GM18517 (cell line): ENCODE data around the gene SMPD4.
"Not testable (repeated sequence)": the region's sequence is repeated elsewhere in the genome, so short reads cannot be mapped to it uniquely, and the experiment has no call there.

ENCODE experiments used
- ATAC-seq: cut with Tn5 transposase; IDR thresholded peaks from one replicate; pipeline ENCODE4 v1.9.1; 2021; ENCODE audit warnings: mild to moderate bottlenecking, moderate library complexity; ENCODE audit not compliant: unreplicated experiment

The SMPD4 gene

DNA sequence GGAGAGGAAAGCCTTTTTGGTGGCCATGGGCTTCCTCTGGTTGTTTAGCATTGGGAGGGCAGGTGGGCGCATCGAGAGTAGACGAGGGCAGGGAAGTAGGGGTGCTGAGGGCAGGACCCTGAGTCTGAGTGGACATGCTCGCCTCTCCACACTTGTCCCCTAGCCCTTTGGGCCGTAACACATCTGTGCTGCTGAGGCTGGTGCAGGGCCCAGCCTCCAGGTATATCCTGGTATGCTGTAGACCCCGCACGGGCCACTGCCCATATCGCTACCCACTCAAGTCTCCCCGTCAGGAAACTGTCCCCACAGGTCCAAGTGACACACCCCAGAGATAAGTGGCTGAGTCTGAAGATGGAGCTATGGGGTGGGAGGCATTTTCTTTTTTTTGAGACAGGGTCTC, 22.8 kb downstream of the SMPD4 start:
- ATAC-seq, result no peak

- ATAC-seq, result peak; percentile 90
These were observed 23.4 kb downstream of the SMPD4 start for GRCh38 chr2:130157825-130158514.

DNA sequence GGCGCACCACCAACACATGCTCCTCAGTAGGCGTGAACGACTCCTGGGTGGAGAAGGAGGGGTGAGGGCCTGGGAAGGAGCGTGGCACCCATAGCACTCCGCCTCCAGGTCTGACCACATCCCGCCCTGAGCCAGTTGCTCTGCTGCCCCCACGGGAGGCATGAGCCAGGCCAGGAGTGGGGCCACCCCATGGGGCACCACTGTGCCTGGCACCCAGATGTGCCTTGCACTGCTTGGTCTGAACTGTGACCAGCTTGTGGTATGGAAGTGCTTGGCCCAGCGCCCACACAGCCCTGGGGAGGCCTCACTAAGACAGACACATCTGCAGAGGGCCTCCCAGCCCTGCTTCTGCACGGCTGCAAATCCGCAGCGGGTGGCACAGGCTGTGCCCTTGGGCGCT, 24.0 kb downstream of the SMPD4 start:
- peak; percentile 36 for ATAC-seq

DNA sequence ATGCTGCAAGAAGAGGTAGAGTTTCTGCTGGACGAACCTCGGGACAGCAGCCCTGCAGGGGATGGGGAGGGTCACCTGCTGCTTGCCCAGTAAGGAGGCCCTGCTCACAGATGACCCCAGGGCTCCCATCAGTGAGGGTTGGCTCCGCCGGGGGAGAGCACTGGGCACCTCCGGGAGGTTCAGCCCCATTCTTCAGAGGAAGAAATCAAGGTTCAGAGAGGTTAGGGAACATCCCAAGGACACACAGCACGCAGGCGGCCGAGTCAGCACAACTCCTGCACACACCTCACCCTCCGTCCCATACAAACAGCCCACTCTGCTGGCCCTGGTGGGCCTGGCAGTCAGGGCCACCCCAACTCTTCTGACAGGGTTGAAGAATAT, 24.8 kb downstream of the SMPD4 start:
- no peak for ATAC-seq

DNA sequence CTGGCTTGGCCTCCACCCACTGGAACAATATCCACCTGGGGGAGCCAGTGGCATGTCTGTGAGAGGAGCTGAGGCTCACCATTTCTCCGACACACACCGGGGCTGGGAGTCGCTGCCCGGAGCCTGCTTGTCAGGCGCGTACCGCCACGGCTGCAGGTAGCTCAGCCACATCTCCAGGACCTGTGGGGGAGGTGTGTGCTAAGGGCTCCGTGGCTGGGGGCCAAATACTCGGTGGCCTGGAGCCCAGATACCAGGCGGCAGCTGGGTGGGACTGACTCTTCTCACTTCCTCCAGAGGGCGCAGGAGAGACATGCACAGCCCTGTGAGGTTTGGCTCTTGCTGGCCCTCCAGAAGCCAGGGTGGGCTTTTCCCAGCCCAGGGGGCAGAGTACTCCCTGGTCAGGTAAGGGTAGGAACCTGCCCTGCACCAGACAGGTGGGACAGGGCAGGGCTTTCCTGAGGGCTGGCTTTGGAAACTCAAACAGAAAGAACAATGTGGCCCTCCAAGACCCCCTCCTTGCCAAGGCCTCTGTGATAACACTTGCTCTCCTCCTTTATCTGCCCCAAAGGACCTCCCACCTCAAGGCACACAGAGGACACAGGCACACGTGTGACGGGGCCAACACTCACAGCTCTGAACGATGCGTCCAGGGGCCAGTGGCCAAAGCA, 25.3 kb downstream of the SMPD4 start:
- not testable (repeated sequence) for ATAC-seq

GRCh38 chr2:130154773-130155765, 26.3 kb downstream of the SMPD4 start:
- no peak for ATAC-seq

DNA sequence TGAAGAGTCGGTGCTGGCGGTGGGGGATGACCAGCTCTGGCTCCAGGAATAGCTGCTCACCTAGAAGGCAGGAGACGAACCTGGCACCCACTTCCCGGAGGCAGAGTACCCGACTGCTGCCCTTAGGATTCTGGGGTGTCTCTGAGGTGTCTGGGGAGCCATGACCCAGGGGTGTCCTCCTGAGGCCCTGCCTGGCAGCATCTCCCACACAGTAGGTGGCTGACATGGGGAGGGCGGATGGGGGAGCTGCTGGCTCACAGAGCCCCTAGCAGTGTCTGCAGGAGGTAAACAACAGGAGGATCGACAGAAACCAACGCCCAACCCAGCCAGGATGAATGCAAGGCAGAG, 27.0 kb downstream of the SMPD4 start:
- not testable (repeated sequence) for ATAC-seq

DNA sequence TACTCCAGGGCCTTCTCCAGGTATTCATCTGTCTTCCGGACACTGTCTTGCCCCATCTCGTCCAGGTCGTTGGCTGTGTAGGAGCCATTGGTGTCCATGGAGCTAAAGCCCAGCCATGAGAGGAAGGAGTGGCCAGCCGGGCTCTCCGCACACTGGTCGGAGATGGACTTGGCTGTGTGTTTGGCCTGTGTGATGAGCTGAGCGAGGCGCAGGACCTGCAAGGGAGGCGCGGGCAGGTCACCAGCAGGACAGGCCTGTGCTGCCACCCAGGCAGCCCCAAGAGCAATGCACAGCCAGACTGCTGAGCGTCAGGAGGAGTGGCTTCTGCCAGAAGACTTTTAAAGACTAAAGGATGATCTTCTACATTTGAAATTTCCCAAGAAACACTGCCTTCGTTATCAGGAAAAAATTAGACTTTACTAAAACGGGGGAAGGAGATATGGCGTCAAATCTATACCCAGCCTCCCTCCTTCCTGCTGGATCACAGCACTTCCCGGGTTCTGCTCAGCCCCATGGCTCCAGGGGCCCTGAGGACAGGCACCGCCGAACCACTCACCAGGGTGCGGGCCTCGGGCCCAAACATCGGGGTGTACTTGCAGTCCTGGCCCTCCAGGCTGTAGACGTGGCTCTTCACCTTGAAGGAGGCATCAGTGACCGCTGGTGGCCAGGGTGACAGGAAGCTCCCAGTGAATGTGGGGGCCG, 27.5 kb downstream of the SMPD4 start:
- not testable (repeated sequence) for ATAC-seq

GRCh38 chr2:130152816-130153595, 28.4 kb downstream of the SMPD4 start:
- no peak for ATAC-seq

- not testable (repeated sequence) for ATAC-seq
These were observed 29.1 kb downstream of the SMPD4 start for GRCh38 chr2:130152136-130152815.

GRCh38 chr2:130151145-130151512, 30.3 kb downstream of the SMPD4 start:
- not testable (repeated sequence) for ATAC-seq

- no peak for ATAC-seq
These were observed 30.9 kb downstream of the SMPD4 start for GRCh38 chr2:130150181-130151144.

DNA sequence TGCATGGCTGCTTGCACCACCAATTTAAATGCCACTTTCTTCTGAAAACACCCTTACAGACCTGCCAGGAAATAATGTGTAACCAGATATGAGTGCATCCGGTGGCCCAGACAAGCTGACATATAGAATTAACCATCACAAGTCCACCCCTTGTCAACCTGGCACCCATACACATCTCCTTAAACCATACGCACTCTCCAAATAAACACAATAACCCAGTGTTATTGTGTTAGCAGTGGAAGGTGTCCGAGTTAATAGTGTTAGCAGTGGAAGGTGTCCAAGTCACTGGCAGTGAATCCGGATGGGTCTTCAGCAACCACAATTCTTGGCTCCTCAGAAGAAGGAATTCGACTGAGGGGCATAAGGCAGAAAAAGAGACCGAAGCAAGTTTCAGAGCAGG, 32.9 kb downstream of the SMPD4 start:
- not testable (repeated sequence) for ATAC-seq

- ATAC-seq, result peak; percentile 77
These were observed 36.4 kb downstream of the SMPD4 start, which contains the start of gene CCDC74B for GRCh38 chr2:130145006-130145414. TSS of gene CCDC74B (minus strand) at chr2:130145112. CDS start at chr2:130144996, 116 bp downstream.

DNA sequence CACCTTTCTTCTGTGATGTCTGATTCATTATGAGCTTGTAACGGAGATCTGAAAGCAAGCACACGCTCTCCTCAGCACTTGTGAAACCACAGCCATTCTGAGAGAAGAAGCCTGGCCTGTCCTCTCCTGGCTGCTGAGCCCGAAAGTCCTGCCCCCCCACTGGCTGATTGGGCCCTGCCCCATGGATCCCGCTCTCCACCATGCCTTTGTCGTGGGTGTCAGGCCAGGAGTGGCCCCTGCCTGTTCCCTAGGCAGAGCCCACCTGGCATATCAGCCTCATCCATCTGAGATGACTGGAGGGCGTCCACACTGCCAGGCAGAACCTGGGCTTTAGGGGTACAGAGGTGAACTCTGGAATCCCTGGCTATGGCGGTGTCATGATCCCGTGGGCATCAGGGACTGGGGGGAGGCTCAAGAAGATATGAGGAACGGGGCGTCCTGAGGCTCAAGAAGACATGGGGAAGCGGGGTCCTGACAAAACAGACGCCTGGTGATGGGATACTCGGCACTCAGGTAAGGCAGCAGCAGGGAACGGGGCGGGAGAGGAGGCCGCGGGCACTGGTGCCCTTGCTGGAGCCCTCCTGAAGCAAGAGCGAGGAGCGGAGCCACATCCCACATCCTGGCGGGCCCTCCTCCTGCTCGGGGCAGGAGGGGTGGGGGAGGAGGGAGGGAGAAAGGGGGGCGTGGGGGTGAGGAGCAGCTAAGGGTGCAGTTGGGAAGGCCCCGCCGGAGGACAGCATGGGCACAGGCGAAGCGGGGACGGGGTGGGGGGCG, 37.9 kb downstream of the SMPD4 start:
- not testable (repeated sequence) for ATAC-seq

- not testable (repeated sequence) for ATAC-seq
These were observed 38.8 kb downstream of the SMPD4 start for GRCh38 chr2:130142396-130143265.
